GM11168 (cell line): ENCODE data around the gene TRIM59.

Experiments used
- in situ Hi-C: fragments of 300-500 bp; cut with MboI; formaldehyde crosslinking; loops from one replicate; pipeline ENCODE4 v1.12.0; 2022; ENCODE audit warnings: low sequenced_read_pairs; ENCODE audit not compliant: unreplicated experiment

Gene TRIM59

DNA sequence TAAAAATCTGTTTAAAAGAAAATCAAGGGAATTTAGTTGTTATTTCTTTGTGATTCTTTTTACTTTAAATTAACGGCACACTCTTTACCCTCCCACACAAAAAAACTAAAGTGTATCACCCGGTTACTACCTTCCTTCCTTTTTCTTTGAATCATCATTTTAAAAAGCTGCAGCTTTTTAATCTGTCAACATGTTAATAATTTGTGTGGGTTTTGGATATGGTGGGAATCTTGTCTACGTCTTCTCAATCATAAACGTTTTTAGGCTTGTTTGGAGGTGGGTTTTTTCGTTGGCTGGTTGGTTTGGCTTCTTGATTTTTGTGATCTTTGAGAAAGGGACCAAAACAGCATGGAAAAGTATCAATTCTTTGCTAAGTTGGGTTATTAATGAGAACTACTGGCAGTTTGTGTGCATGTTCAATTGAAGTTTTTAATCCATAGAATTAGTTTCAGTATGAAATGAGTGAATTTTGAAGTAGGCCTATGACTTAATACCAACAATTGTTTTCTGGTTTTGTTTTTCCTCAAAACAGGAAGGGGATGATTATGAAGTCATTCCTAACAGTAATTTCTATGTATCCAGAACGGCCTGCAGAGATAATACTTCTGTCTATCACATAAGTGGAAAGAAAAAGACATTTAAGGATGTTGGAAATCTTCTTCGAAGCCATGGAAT is 45.7 kb downstream of the TRIM59 start:
- in situ Hi-C loops: no loop called here

DNA sequence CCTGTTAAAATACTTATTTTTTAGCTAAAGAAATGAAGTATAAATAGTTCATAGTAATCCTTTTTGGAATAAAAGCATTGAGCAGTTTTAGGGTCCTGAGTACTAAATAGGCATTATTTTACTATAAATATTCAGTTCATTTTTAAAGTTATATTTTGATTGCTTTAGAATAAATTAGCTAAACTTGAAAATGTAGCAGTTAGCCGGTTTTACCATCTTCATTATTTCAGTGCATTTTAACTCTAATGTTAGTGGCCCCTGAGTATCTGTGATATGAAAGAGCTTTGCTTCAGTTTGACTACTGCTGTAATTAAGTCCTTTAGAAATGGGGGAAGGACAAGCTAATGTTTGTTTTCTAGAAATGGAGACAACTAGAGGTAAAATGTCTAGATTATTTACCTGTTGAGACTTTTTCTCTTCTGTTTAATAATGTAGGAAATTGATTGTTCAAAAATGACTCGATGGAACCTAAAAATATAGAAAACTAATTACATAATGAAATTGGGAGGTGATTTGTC is 46.5 kb downstream of the TRIM59 start:
- in situ Hi-C loops: no loop called here

- in situ Hi-C loops: no loop called here
Observed at GRCh38 chr3:160402221-160403027, 47.2 kb downstream of the TRIM59 start.

GRCh38 chr3:160401291-160402095 is 48.1 kb downstream of the TRIM59 start:
- in situ Hi-C loops: no loop called here

GRCh38 chr3:160400702-160401150 is 48.9 kb downstream of the TRIM59 start:
- in situ Hi-C loops: no loop called here

DNA sequence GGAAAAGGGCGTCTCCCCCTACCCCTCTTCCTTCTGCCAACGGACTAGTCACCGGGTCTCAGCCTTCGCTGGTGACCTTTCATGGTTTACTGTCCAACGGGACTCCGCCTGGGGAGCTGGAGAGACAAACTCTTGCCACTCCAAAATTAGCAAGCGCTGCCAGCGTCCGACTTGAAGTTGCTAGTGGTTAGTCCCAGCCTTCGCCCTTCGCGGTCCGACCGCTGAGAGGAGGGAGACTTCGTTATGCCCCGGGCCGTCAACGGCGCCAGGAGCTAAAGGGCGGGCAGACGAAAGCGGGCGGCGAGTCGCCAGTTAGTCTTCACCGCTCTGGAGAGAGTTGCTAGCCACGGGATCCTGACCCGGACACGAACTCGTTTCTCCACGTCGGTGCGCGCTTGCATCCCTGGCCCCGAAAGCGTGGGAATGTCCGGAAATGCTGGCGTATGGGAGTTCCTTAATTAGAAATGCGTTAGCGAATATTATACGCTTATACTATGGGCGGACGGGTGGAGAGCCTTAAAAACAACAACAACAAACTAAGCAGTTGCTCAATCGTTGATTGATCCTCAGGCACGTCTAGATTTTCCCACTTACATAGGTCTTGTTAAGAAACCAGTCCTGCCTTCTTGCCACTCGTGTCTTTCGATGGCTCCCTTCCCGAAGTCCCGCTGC is 49.4 kb downstream of the TRIM59 start:
- in situ Hi-C loops: no loop called here

DNA sequence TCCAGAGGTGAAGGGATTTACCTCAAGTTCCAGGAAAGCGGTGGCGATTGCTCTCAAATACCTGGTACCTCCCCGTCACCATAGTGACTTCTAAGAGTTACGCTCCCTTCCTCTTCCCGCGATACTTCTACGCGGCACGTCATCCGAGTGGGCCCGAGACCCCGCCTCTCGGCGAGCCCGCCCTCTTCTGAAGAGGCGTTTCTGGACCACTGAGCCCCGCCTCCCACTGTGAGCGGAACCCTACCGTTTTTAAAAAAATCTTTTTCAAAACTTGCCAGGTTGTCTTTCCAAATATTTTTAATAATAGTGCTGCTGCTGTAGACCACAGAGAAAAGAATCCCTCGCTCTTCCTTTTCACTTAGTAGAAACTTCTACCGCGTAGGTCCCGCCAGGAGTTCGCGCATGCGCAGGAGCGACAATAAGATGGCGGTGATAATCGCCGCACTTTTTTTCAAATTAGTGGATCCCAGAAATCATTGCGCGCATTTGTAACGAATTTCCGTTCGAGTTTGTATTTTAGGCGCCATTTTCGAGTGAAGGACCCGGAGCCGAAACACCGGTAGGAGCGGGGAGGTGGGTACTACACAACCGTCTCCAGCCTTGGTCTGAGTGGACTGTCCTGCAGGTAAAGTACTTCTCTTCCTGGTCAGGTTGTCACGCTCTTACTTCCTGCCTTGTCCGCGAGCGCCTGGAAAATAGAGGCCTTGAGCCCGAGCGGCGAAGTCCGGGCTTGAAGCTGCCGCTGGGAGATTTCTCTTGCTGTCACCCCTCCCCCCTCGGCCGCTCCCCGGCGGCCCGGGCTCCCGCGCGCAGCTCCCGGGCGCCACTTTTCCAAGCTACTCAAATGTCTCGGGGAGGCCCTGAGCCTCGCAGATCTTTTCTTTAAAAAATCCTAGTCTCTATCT is 50.2 kb downstream of the TRIM59 start, which contains the start of the genes IFT80 and SMC4:
IFT80 (minus strand) TSS at position 101 of the 905 bp plus-strand sequence. CDS start 14,625 bp downstream, outside the sequence.
SMC4 (plus strand) TSS at position 526 of the 905 bp plus-strand sequence. CDS start 1,177 bp downstream, outside the sequence.
- in situ Hi-C loops: no loop called here

DNA sequence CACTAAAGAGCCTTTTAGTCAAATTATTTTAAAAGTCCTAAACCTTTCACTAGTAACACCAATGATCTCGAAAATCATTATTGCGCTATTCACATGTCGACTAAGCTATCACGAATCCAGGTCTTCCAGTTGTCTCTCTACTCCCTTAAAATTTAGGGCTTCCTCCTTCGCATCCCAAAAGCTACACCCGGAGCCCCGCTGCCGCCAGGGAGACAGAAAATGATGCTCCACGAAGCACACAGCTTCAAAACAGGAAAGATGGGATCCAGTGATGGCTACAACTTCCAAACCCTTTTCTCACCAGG is 50.8 kb downstream of the TRIM59 start:
- in situ Hi-C loops: no loop called here

DNA sequence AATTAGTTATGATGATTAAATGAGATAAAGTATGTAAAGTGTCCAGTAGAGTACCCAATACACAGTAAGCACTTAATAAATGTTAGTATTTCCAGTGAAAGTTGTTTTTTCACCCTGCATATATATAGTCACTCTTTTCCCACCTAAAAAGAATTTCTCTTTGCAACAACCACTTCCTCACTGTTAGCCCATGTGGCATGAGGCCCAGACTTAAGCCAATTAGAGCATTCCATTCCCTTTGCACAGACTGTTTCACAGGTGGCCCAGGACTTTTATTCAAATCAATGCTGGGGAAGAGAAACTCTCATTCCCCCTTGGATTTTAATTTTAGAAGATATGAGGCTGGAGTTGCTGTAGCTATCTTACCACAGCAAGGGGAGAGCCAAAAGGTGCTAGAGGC is 54.3 kb downstream of the TRIM59 start:
- in situ Hi-C loops: no loop called here

DNA sequence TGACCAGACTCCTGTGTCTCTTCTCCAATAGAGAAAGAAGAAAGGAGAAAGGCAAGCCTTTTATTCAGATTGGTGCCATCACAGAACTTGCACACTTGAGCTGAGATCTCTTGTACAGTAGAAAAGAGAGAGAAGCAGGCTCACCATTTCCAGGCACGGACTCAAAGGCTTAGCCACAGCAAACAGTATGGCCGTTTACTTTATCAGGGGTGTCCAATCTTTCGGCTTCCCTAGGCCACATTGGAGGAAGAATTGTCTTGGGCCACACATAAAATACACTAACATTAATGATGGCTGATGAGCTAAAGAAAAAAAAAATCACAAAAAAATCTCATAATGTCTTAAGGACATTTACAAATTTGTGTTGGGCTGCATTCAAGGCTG is 55.6 kb downstream of the TRIM59 start:
- in situ Hi-C loops: no loop called here

- in situ Hi-C loops: no loop called here
Observed at GRCh38 chr3:160393346-160394008, 56.1 kb downstream of the TRIM59 start.

DNA sequence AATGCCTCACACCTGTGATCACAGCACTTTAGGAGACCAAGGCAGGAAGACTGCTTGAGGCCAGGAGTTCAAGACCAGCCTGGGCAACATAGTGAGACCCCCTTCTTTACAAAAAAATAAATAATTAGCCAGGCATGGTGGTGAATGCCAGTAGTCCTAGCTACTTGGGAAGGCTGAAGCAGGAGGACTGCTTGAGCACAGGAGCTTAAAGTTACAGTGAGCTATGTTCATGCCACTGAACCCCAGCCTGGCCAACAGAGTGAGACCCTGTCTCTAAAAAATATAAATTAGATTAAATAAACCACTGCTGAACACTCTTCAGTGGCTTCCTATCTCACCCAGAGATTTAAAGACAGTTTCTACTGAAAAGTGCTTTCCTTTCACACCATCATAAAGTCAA is 56.8 kb downstream of the TRIM59 start:
- in situ Hi-C loops: no loop called here

DNA sequence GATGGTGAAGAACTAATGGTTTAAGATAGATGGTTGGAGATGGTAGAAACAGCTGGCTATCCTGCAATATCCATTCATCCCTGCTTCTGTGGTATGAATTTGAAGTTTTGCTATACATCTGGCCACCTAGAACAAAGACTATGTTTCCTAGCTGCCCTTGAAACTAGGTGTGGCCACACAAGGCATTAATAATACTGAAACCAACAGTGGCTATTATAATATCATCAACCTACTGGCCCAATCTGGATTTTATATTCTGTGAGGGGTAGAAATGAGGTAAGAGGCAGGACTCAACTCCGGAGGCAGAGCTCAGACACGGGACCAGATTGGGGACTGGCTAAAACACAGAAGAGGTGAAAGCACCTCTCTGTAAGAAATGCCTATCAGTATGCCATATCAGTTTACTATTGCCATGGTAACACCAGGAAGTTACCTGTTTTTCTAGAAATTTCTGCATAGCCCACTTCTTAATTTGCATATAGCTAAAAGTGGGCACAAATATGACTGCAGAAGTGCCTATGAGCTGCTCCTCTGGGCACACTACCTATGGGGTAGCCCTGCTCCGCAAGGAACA is 58.9 kb downstream of the TRIM59 start:
- in situ Hi-C loops: no loop called here
